Liver (tissue), 9 donors: ENCODE results near the gene TSPAN7. TPM values are rescaled to one million over a fixed set of nuclear protein-coding genes. Genes with fewer than 3 reads are reported as not detected.

Experiments
- DNase-seq: peaks from one replicate; pipeline ENCODE4 v3.0.0-alpha.2; 2017; ENCODE audit warnings: low spot score
- H3K27ac ChIP-seq, 2 donors: one replicate each; pipeline ENCODE4 v1.7.0; 2013; ENCODE audit warnings: inconsistent platforms in 2 of 2, low read length in 2 of 2, control low read depth in 1 of 2, low read depth in 1 of 2, mild to moderate bottlenecking in 1 of 2
- H3K27me3 ChIP-seq, 4 donors: one replicate each; pipeline versions ENCODE4 v1.6.1 to v1.7.0; 2013; ENCODE audit warnings: low read length in 3 of 4, inconsistent platforms in 1 of 4, mild to moderate bottlenecking in 1 of 4, moderate library complexity in 1 of 4; ENCODE audit not compliant: control insufficient read depth in 4 of 4, insufficient read depth in 4 of 4
- H3K36me3 ChIP-seq, 4 donors: one replicate each; pipeline versions ENCODE4 v1.6.1 to v1.7.0; 2013; ENCODE audit warnings: low read length in 3 of 4, mild to moderate bottlenecking in 3 of 4, low read depth in 1 of 4, moderate library complexity in 1 of 4; ENCODE audit not compliant: control insufficient read depth in 4 of 4, insufficient read depth in 3 of 4
- H3K4me1 ChIP-seq, 4 donors: one replicate each; pipeline versions ENCODE4 v1.6.1 to v1.7.0; 2013; ENCODE audit warnings: low read length in 3 of 4, mild to moderate bottlenecking in 3 of 4, moderate library complexity in 1 of 4; ENCODE audit not compliant: control insufficient read depth in 4 of 4, insufficient read depth in 4 of 4
- H3K4me3 ChIP-seq, 3 donors: one replicate each; pipeline versions ENCODE4 v1.6.1 to v1.7.0; 2013; ENCODE audit warnings: low read length in 3 of 3, control low read depth in 1 of 3, low read depth in 1 of 3, mild to moderate bottlenecking in 1 of 3
- H3K9ac ChIP-seq, 2 donors: one replicate each; pipeline ENCODE4 v1.7.0; 2013; ENCODE audit warnings: low read length in 2 of 2, mild to moderate bottlenecking in 2 of 2, moderate library complexity in 2 of 2, control low read depth in 1 of 2, low read depth in 1 of 2
- H3K9me3 ChIP-seq, 4 donors: one replicate each; pipeline versions ENCODE4 v1.6.1 to v1.7.0; 2013; ENCODE audit warnings: low read length in 3 of 4; ENCODE audit not compliant: control insufficient read depth in 4 of 4
- ATF3 ChIP-seq: IDR thresholded peaks from 2 replicates; pipeline ENCODE4 v1.6.1; 2016; ENCODE audit warnings: antibody characterized with exemption
- CTCF ChIP-seq: fragments of 150-350 bp; IDR thresholded peaks from 2 replicates; pipeline ENCODE4 v1.5.1; 2017; ENCODE audit warnings: improper control_type of control experiment, low read depth, low read length; ENCODE audit not compliant: missing input control
- EGR1 ChIP-seq, 2 donors: IDR thresholded peaks; 2 replicates each; pipeline ENCODE4 v1.6.1; 2016 to 2018; ENCODE audit warnings: antibody characterized with exemption in 2 of 2, low read depth in 2 of 2
- FOXA1 ChIP-seq: IDR thresholded peaks from 2 replicates; pipeline ENCODE4 v1.6.1; 2016; ENCODE audit warnings: antibody characterized with exemption
- FOXA2 ChIP-seq: IDR thresholded peaks from 2 replicates; pipeline ENCODE4 v1.6.1; 2016; ENCODE audit warnings: antibody characterized with exemption
- GABPA ChIP-seq, 2 donors: IDR thresholded peaks in 1 of 2; conservative IDR thresholded peaks in 1 of 2; 2 replicates each; pipeline ENCODE4 v1.6.1; 2016; ENCODE audit warnings: antibody characterized with exemption in 2 of 2, mild to moderate bottlenecking in 1 of 2, moderate library complexity in 1 of 2
- HNF4A ChIP-seq, 2 donors: conservative IDR thresholded peaks; 2 replicates each; pipeline ENCODE4 v1.6.1; 2016; ENCODE audit warnings: antibody characterized with exemption in 2 of 2, mild to moderate bottlenecking in 2 of 2
- HNF4G ChIP-seq: IDR thresholded peaks from 2 replicates; pipeline ENCODE4 v1.6.1; 2016; ENCODE audit warnings: antibody characterized with exemption
- JUND ChIP-seq, 2 donors: IDR thresholded peaks; 2 replicates each; pipeline ENCODE4 v1.6.1; 2016; ENCODE audit warnings: antibody characterized with exemption in 2 of 2
- MAX ChIP-seq: IDR thresholded peaks from 2 replicates; pipeline ENCODE4 v1.6.1; 2016; ENCODE audit warnings: antibody characterized with exemption
- NR2F2 ChIP-seq: IDR thresholded peaks from 2 replicates; pipeline ENCODE4 v1.6.1; 2016; ENCODE audit warnings: antibody characterized with exemption
- RAD21 ChIP-seq, 2 donors: IDR thresholded peaks; 2 replicates each; pipeline ENCODE4 v1.6.1; 2016; ENCODE audit warnings: antibody characterized with exemption in 2 of 2, mild to moderate bottlenecking in 2 of 2
- REST ChIP-seq: IDR thresholded peaks from 2 replicates; pipeline ENCODE4 v1.6.1; 2016; ENCODE audit warnings: antibody characterized with exemption, mild to moderate bottlenecking
- RXRA ChIP-seq, 2 donors: IDR thresholded peaks; 2 replicates each; pipeline ENCODE4 v1.6.1; 2017 to 2018; ENCODE audit warnings: antibody characterized with exemption in 2 of 2, mild to moderate bottlenecking in 1 of 2
- SP1 ChIP-seq: IDR thresholded peaks from 2 replicates; pipeline ENCODE4 v1.6.1; 2018; ENCODE audit warnings: antibody characterized with exemption, mild to moderate bottlenecking
- TAF1 ChIP-seq: conservative IDR thresholded peaks from 2 replicates; pipeline ENCODE4 v1.6.1; 2016; ENCODE audit warnings: antibody characterized with exemption, mild to moderate bottlenecking
- YY1 ChIP-seq: IDR thresholded peaks from 2 replicates; pipeline ENCODE4 v1.6.1; 2016; ENCODE audit warnings: antibody characterized with exemption, mild to moderate bottlenecking
- ZBTB33 ChIP-seq: IDR thresholded peaks from 2 replicates; pipeline ENCODE4 v1.6.1; 2016; ENCODE audit warnings: antibody characterized with exemption
- WGBS: extraction: QIAGEN DNeasy Blood & Tissue Kit; methylation state at CpG from one replicate; pipeline ENCODE4 v1.1.7; 2013; 5-methylcytosine and 5-hydroxymethylcytosine counted together
- polyA plus RNA-seq, 2 donors: library from polyadenylated mRNA; stranded (reverse) in 1 of 2; unstranded in 1 of 2; fragments of 200-250 nt in 1 of 2; fragments of >200 nt in 1 of 2; fragmentation: Nextera tagmentation in 1 of 2; extraction: Ambion mirVana in 1 of 2; gene quantifications; one replicate each; pipeline versions ENCODE4 v1.2.1 to v1.2.3, GENCODE V29; 2013 to 2015
- total RNA-seq, 2 donors: library from RNA; depleted of rRNA; stranded (reverse); fragments of >200 nt; gene quantifications; one replicate each; pipeline ENCODE4 v1.2.3, GENCODE V29; 2014
- donor health status: healthy.
- donor health status: healthy.
- donor health status: healthy.
- donor health status: healthy.
- donor health status: healthy.

The TSPAN7 gene
- total and polyA plus RNA-seq, 4 donors: 10.1 to 26.2 (median 17.6) TPM

- no peak for TF ChIP-seq FOXA1
- TF ChIP-seq JUND (IDR thresholded peaks at IDR 0.05): no peak
- TF ChIP-seq FOXA2: no peak
- TF ChIP-seq HNF4G: no peak
- TF ChIP-seq HNF4A (conservative IDR thresholded peaks at IDR 0.05): no peak
- TF ChIP-seq RXRA (IDR thresholded peaks at IDR 0.05): no peak
- no peak for TF ChIP-seq SP1
- TF ChIP-seq YY1: no peak
- TF ChIP-seq NR2F2: no peak
- TF ChIP-seq GABPA (IDR thresholded peaks at IDR 0.05 in 1 of 2, conservative IDR thresholded peaks at IDR 0.05 in 1 of 2): no peak
- no peak for TF ChIP-seq CTCF
- no peak for TF ChIP-seq RAD21 (IDR thresholded peaks at IDR 0.05)
- no peak for TF ChIP-seq ATF3
- no peak for TF ChIP-seq ZBTB33
- no peak for TF ChIP-seq EGR1 (IDR thresholded peaks at IDR 0.05; ENCODE audit: low read depth in 2 of 2)
- no peak for TF ChIP-seq TAF1
- no peak for TF ChIP-seq REST
- TF ChIP-seq MAX: no peak
- H3K4me3 ChIP-seq: no peak overlapping the region
- no peak overlapping the region for H3K9ac ChIP-seq
- H3K36me3 ChIP-seq: no peaks in the 10 kb centered on the region
- 83% methylated on average over 5 of the region's 5 CpGs for WGBS
- no peak for DNase-seq
- no peaks in the 10 kb centered on the region for H3K9me3 ChIP-seq
- H3K27me3 ChIP-seq: no peaks in the 10 kb centered on the region
- no peak overlapping the region for H3K27ac ChIP-seq
- H3K4me1 ChIP-seq: peaks cover 0 to 5% (median 0%) of the 10 kb centered on the region in 4 donors
Observed at GRCh38 chrX:38641197-38641596, 79.9 kb downstream of the TSPAN7 start.

- Histone ChIP-seq H3K4me1 (no peaks in the 10 kb centered on the region), H3K9ac (no peak overlapping the region), H3K36me3 (no peaks in the 10 kb centered on the region), H3K4me3 (no peak overlapping the region), H3K9me3 (no peaks in the 10 kb centered on the region), H3K27me3 (no peaks in the 10 kb centered on the region), H3K27ac (no peak overlapping the region)
- TF ChIP-seq REST (no peak), SP1 (no peak), RAD21 (IDR thresholded peaks at IDR 0.05) (no peak), ATF3 (no peak), FOXA1 (no peak), GABPA (IDR thresholded peaks at IDR 0.05 in 1 of 2, conservative IDR thresholded peaks at IDR 0.05 in 1 of 2) (no peak)
- WGBS: 84% methylated on average over 1 of the region's 1 CpG
- DNase-seq: no peak
Observed at GRCh38 chrX:38643903-38644302, 82.6 kb downstream of the TSPAN7 start.
